Measurements from ENCODE around the gene PLEKHH1.
"Not testable (repeated sequence)": the region's sequence is repeated elsewhere in the genome, so short reads cannot be mapped to it uniquely, and the experiment has no call there.

The PLEKHH1 gene

DNA sequence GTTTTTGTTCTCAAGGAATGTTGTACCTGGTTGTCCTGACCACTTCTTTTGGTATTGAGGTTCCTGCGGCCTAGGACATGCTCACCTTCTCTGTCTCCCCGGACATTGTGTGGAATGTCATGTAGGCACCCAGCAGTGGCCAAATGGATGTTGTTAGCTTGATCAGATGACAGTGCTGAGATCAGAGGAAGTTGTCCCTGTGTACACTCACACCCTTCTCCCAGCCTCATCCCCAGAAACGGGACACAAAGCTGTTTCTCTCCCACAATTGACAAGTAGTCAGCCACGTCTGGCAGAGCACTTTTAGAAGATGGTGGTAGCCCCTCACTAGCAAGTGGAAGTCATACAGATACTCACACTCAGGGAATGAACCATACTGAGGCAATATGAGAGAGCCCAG lies 3.0 kb downstream of the PLEKHH1 start:
- DNase-seq, result no peak

DNA sequence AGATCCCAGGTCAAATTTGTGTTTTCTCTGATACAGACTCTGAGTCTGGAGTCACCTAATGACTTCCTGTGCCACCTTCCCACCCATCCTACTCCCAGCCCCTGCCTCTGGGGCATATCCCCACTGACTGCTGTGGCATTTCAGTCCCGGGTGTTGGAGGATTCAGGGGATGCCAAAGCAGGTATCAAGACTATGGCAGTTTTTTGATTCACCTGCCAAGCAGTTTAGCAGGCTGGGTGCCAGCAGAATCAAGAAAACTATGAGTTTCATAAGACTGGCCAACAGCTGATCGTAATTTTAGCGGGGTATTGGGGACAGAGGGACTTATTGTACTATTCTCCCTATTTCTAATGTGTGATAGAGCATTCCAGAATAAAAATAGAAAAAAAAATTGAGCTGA lies 4.6 kb downstream of the PLEKHH1 start:
- DNase-seq, result no peak

DNA sequence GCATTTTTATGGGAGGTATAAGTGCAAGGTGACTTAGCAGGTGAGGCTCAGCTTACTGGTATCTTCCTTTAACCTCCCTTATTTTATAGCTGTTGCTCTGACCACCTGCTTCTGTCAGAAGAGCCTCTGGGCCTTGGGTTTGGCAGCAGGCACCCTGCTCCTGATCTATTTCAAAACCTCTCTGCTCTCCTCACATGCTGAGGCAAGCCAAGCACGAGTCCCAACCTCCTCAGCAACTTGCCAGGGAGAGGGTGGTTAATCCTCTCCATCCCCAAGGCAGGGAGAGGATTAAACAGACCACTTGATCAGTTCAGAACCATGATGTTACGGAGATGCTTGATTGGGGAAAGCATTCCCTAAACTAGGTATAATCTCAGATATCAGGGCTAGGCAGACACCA lies 5.4 kb downstream of the PLEKHH1 start:
- DNase-seq, result no peak

DNA sequence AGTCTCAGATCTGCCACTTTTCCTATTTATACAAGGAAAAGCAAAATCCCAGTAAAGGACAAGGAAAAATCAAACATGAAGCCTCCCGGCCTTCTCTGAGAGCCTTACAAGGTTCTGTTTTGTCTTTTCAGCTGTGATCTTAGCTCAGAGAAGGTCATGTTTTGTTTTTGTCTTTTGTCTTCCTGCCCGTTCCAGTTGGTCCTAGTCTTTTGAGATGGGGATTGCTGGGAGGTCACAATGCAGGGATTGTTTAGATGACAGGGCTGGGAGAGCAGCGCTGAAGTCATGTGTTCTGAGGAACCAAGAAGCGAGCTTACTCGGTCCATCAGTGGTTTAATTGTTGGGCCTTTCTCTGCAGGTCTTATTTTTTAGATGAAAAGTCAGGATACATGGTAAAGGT lies 6.0 kb downstream of the PLEKHH1 start:
- no peak for DNase-seq

DNA sequence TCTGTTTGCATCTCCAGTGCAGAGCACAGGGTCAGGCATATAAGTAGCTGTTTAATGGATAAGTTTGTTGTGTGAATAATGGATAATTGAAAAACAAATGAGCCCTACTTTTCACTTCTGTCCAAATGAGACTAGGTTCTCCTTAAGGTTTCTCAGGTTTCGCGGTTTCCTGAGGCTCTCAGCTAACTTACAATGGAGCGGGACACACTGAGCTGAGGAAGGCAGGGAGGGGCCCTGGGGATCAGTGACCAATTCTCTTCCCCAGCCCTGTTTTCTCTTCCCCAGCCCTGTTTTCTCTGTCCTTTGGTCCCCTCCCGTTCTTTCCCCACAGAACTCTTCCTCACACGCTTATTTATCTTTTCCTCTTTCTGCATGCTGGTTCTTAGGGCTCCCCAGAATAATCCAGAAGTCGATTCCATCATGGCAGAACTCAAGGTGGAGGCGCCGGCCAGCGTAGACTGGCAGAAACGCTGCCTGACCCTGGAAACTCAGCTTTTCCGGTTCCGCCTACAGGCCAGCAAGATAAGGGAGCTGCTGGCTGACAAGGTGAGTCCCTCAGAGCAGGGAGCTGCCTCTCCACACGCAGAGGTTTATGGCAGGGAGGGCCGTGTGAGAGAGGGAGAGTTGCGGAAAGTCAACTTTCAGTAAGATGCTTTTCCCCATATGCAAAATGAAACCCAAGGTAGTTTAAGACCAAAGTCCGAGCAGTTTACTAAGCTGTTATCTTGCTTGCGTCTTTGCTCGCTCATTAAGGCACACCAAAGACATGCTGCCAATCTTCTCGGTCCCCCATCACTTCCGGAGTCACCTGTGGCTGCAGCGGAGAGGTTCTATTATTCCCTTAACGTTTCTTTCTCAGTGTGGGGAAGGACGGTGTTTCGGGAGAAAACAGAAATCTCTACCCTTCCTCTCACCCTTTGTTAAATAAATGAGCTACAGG lies 8.6 kb downstream of the PLEKHH1 start:
- DNase-seq, result no peak

DNA sequence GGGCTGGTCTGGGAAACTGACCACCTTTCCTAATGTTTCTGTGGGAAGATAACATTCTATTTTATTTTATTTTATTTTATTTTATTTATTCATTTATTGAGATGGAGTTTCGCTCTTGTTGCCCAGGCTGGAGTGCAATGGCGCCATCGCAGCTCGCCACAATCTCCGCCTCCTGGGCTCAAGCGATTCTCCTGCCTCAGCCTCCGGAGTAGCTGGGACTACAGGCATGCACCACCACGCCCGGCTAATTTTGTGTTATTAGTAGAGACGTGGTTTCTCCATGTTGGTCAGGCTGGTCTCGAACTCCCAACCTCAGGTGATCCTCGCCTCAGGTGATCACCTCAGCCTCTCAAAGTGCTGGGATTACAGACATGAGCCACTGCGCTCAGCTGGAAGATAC lies 9.5 kb downstream of the PLEKHH1 start:
- not testable (repeated sequence) for DNase-seq

DNA sequence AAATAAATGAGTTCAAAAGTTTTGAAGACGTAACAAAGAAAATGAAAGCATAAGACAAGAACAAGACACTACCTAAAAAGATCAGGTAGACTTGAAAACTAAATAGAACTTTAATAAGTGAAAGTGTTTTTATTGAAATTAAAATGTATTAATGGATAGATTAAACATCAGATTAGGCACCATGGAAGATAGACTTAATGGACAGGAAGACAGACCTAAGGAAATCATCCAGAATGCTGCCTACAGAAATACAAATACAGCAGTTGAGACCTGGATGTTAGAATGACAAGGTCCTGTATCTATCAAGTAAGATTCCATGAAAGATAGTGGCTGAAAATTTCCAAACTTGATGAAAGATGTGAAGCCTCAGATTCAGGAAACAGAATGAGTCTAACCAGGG lies 11.5 kb downstream of the PLEKHH1 start:
- DNase-seq, result no peak

DNA sequence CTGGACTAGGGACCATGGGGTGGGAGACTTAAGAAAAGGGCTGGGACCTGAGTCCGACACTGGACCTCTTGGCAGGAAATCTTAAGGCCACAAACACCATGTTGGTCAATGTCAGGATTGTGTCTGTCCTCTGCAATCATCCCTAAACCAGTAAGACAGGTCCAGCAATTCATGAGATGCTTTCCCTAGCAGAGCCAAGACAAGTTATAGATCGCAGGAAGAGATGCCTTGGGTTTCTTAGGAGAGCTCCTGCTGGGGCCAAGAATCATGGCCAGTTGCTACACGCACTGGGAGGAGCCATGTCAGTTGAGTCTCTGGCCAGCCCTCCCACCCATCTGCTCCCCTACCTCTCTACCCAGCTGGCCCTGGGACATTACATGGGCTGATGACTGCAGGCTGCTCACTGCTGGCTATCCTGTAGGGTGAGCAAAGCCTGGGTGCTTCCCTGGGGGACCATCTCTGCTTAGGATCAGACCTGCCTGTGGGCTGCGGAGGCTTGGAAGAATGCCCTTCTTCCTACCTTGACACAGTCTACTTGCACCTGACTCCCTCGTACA lies 14.2 kb downstream of the PLEKHH1 start:
- DNase-seq, result no peak

DNA sequence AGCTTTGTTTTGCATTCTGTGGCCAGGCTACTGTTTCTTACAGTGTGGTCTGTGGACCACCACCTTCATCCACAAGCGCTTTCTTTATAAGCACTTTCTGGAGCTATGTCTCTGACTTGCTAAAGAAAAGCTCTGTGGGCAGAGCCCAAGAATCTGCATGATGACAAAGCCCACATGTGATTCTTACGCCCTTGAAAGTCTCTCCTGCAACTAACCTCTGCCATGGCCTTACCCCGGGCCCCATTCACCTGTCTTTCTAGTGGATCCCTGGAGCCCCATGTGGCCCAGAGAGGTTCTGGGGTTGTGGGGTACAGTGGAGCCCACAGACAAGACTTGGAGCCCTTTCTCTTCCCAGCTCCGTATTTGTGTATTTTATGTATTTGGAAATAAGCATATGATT lies 16.6 kb downstream of the PLEKHH1 start:
- DNase-seq, result no peak

DNA sequence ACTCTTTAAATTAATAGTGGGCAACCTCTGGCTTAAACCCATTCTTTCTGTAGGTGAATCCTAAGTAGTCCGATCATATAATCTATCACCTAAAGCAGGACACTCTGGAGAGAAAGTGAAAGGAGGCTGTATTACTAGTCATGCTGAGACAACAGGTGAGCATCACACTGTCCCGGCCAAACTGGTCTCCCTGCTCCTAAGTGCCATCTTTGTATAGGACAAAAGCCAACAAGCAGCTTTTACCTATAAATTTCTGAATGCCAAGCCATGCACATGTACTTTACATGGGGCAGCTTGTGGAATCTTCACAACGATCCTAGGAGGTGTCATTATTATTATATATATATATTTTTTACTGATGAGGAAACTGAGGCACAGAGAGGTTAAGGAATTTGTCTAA lies 18.0 kb downstream of the PLEKHH1 start:
- DNase-seq, result no peak

DNA sequence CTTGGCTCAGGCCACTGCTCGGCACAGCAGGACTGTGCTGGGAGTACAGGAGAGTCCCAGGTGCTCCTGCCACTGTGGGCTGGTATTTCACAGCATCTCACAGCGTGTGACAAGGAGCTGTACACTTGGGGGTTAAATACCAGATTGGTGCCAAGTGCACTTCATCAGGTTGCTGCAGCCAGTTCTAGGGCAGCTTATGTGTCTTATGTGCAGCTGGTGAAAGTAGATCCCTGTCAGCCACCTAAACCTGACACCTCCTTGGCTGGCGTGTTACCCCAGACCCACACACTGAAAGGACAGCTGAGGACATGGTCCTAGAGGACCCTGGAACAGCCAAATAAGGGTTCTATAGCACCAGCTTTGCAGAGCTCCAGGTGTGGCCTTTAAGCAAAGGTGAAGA lies 18.9 kb downstream of the PLEKHH1 start:
- DNase-seq, result no peak

DNA sequence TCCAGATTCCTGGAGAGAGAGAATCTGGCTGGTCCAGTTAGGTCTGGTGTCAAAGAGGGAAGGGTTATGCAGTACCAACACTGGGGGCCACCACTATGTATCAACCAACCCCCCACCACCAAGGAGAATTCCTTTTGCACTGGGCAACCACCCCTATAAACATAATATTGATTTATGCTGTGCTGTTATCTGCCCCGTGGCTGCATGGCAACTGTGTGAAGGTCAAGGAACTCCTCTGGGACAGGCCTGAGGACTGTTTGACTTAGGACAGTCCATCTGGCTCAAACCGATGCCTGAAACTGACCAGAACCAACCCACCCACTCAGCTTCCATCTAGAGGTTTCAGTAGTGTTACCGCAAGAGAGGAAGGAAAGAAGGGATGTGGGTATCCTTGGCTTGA lies 20.5 kb downstream of the PLEKHH1 start:
- no peak for DNase-seq

DNA sequence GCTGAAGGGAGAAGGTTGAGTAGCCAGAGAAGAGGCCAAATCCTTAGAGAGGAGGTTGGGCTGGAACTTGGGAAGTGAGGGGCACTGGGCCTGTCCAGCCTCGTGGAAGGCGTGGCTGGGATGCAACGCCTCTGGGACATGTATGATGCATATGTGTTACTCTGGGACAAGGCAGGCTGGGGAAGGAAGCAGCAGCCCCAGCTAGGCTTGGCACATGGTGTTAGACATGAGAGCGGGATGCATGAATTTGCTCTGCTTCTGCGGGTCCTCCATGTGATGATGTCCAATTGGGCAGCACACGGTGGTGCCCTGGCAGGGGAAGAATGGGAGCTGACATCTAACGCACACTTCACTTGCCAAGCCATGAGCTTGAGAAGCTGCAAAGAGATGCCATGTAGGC lies 21.3 kb downstream of the PLEKHH1 start:
- no peak for DNase-seq

DNA sequence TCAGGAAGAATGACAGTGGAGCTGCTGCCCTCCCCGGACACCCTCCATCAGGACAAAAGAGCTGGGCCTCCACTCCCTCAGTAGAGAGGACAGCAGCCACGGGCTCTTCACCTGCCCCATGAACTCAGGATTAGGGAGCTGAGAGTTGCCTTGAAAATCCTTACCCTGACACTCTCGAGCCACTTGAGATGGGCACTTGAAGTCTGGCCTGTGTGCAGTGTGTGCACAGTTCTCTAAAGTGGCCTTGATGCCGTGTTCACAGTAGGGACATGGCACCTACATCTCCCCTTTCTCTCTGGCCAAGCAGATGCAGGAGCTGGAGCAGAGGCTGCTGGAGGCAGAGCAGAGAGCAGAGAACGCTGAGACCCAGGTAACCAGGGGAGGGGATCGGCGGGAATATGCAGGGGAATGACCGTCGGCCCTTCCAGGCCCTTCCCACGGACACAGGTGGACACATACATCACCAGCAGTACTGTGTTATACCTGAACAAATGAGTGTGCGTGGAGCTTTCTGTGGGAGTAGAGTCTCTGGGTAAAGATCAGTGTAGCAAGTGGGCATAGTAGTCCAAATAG lies 22.5 kb downstream of the PLEKHH1 start:
- DNase-seq, result no peak

DNA sequence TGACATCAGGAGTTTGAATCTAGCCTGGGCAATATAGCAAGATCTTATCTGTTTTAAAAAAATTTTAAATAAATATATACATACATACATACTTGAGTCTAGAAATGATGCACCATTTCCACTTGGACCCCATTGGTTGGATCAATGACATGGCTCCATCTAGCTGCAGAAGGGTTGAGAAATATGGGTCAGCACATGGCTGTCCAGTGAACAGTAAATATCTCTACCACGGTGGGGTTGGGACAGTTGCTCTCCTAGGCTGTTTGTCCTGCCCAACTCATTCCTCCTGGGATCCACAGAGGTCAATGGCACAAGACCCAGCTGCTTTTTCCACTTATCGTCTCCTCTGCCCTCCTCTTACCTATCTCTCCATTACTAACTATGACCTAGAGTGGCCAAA lies 23.6 kb downstream of the PLEKHH1 start:
- DNase-seq, result no peak

DNA sequence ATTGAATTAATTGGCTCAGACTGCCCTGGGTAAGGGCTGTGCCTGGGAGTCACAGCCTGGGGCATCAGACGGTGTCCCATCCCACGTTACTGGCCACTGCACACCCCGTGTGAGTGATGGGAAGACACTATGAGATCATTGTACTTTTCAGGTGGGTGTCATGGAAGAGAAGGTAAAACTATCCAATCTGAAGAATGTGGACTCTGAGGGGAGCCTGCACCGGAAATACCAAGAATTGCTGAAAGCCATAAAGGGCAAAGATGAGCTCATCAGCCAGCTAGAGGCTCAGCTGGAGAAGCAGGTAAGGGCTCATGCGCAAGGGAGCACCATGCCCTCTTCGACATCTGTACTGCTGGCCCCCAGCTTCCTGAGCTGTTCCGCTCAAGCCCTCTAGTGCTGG lies 24.0 kb downstream of the PLEKHH1 start:
- DNase-seq, result no peak

DNA sequence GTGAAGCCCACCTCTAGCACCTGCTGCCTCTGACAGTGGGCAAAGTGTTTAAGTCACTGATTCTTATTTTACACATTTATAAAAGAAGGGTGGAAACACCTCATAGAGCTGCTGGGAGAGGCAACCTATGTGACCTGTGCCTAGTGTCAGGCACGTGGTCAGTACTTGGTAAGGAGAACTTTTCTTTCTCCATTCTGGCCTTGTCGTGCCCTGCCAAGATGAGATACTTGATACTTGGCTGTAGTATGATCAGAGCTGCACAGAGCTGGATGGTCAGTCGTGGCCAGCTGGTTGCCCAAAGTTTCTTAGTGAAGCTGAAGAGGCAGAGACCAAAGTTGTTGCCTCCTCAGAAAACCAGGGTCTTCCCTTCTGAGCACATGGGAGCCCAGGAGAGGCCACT lies 24.6 kb downstream of the PLEKHH1 start:
- DNase-seq, result no peak

DNA sequence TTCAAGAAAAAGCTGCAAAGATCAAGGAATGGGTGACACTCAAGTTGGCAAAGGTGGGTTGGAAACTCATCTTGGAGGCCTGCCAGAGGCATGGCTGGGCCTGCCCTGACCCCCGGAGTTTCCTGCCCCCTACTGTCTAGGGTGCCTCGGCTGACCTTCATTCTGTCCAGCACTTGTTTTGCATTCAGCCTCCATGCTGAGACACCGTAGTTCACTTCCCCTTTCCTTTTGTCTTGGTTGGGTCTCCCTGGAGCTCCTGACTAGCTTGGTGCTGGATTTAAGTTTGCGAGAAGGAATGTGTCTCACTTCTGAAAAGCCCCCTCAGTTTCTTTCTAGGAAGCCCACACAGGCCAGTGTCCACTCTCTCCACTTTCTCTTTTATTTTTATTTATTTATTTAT lies 26.5 kb downstream of the PLEKHH1 start:
- no peak for DNase-seq

DNA sequence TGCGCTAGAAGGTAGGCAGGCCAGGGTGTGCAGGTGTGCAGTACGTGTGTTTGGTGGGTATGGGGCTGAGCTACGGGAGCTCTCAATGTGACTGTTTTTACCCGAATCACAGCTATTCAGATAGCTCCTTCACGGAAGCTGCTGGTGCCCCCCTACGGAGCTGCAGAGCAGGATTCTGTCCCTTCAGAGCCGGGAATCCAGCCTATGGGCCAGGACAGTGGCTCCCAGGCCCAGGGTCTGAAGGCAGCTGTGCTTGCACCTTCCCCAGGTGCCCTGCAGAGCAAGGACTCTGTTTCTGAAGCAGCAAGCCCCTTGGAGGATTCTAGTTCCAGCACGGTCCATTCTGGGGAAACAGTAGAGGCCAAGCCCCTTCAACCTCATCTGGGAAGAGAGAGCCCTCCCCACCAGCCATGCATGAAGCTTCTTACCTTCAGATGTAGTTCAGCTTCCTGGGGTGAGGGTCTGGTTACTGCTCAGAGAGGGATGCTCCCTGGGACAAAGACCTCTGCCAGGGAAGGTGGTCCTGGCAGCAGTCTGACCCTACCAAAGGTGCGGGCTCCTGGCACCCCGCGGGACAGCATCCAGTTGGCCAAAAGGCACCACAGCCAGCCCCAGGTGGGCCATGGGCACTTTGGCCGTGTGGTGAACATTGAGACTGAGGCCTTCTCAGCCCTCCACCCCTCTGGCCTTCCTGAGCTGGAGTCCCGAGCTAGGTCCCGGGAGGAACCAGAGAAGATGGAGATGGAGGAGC lies 29.1 kb downstream of the PLEKHH1 start:
- no peak for DNase-seq

DNA sequence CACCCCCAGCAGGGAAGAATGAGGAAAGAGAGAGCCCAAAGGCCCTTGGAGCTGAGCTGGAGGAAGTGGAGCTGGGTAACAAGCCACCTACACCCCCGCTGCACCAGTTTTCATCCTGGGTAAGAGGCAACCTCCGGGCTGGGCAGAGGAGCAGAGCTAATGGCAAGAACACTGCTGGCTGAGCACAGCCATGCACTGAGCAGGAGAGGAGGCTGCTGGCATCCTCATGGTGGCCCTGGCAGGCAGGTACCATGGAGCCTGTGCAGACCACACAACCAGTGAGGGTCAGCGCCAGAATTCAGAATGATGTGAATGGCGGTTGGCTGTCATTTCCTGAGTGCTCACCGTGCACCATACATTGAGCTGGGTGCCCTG lies 29.7 kb downstream of the PLEKHH1 start:
- DNase-seq, result no peak

DNA sequence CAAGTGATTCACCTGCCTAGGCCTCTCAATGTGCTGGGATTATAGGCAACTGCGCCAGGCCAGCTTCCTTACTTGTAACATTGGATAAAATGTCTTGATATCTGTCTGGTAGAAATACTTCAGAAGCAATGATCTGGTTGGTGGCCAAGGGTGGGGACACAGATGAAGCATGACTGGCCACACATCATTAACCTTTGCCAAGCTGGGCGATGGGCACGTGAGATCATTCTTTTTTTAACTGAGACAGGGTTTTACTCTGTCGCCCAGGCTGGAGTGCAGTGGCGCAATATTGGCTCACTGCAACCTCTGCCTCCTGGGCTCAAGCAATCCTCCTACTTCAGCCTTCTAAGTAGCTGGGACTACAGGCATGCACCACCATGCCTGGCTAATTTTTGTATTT lies 31.1 kb downstream of the PLEKHH1 start:
- DNase-seq, result no peak

DNA sequence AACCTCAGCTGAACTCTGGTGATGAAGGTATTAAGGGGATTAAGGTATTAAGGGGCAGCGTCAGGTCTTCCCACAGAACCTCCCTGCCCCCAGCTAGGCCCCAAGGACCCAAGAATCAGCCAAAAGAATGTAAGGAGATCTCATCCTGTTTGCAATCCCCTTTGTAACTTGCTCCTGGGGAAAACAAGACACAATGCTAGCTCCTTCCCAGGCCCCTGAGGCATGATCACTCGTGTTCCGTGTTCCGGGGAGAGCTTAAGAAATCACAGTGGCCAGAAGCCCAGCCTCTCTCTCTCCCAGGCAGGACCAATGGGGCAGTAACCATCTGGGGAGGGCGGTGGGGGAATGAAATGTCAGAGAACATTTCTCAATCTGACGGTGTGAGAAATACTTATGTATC lies 33.8 kb downstream of the PLEKHH1 start:
- DNase-seq, result no peak

DNA sequence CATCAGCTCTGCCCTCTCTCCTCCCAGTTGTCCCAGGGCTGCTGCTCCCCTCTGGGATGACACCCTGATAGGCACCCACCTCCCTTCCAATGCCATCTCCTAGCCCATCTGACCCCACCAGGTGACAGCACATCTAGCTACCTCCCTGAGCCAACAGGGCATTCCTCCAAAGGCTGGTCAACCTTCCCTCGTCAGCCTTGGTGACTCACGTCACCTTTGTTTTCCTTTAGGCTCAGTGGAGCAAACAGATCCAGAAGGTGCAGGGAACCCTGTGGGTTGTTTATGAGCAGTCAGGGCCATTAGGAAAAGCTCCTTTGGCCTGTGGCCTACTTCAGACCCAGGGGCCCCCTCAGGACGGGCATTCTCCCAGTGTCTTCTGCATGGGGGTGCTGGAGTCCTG lies 34.6 kb downstream of the PLEKHH1 start:
- no peak for DNase-seq

All from stimulated activated CD4-positive, alpha-beta T cell treated with anti-CD3 and anti-CD28 coated beads, Interleukin-1b, Interleukin-23, amount 100 ng/mL, for 48 hours (primary cell).